Measurements from ENCODE around the gene PARD3B. TPM values are rescaled to one million over a fixed set of nuclear protein-coding genes. Genes with fewer than 3 reads are reported as not detected.
A peak's percentile ranks its signal among the peaks of the same experiment; 100 is the strongest.

The PARD3B gene
- total and polyA plus RNA-seq, 2 experiments from 2014 or later: 4.3 to 8.5 TPM

GRCh38 chr2:205347899-205348298 is 802.6 kb downstream of the PARD3B start:
- H3K27me3 ChIP-seq: no peaks in the 10 kb centered on the region
- peaks cover 2% of the 10 kb centered on the region for H3K4me1 ChIP-seq (ENCODE audit: low read depth)
- no peak overlapping the region for H3K27ac ChIP-seq
- H3K36me3 ChIP-seq: no peaks in the 10 kb centered on the region
- DNase-seq (ENCODE audit: low read depth in 1 of 2, low spot score in 1 of 2): no peak
- no peaks in the 10 kb centered on the region for H3K9me3 ChIP-seq (ENCODE audit: low read depth)
- no peak overlapping the region for H3K4me3 ChIP-seq
- TF ChIP-seq, protein P1, sequence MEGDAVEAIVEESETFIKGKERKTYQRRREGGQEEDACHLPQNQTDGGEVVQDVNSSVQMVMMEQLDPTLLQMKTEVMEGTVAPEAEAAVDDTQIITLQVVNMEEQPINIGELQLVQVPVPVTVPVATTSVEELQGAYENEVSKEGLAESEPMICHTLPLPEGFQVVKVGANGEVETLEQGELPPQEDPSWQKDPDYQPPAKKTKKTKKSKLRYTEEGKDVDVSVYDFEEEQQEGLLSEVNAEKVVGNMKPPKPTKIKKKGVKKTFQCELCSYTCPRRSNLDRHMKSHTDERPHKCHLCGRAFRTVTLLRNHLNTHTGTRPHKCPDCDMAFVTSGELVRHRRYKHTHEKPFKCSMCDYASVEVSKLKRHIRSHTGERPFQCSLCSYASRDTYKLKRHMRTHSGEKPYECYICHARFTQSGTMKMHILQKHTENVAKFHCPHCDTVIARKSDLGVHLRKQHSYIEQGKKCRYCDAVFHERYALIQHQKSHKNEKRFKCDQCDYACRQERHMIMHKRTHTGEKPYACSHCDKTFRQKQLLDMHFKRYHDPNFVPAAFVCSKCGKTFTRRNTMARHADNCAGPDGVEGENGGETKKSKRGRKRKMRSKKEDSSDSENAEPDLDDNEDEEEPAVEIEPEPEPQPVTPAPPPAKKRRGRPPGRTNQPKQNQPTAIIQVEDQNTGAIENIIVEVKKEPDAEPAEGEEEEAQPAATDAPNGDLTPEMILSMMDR (IDR thresholded peaks at IDR 0.05; ENCODE audit: low read depth, low read length): no peak

DNA sequence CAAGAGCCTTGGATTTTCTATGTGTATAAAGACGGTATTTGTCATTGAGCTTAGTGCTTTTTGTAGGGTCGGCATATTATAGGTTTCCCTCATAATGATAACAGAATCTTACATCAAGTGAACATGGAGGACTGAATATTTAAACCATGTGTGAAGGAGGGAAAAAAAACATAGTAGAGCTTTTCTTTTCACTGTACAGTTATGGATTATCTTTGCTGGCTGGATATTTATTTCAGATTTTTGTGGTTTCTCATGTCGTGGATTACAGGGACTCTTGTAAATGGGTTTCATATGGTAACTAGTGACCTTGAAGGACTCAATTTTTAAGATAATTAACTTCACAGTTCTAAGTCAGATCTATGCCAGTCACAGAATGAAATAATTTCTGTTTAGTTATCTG is 806.8 kb downstream of the PARD3B start:
- H3K27ac ChIP-seq: no peak overlapping the region
- no peaks in the 10 kb centered on the region for H3K4me1 ChIP-seq (ENCODE audit: low read depth)
- no peaks in the 10 kb centered on the region for H3K27me3 ChIP-seq
- H3K36me3 ChIP-seq: no peaks in the 10 kb centered on the region
- no peak overlapping the region for H3K4me3 ChIP-seq
- TF ChIP-seq, protein P1 (IDR thresholded peaks at IDR 0.05; ENCODE audit: low read depth, low read length): no peak
- DNase-seq (ENCODE audit: low read depth in 1 of 2, low spot score in 1 of 2): no peak
- no peaks in the 10 kb centered on the region for H3K9me3 ChIP-seq (ENCODE audit: low read depth)

GRCh38 chr2:205352593-205352992 is 807.3 kb downstream of the PARD3B start:
- Histone ChIP-seq H3K36me3 (no peaks in the 10 kb centered on the region), H3K27me3 (no peaks in the 10 kb centered on the region), H3K4me3 (no peak overlapping the region), H3K27ac (no peak overlapping the region), H3K4me1 (ENCODE audit: low read depth) (no peaks in the 10 kb centered on the region), H3K9me3 (ENCODE audit: low read depth) (no peaks in the 10 kb centered on the region)
- peak in 1 of 2 donors; percentile 19 for DNase-seq (ENCODE audit: low read depth in 1 of 2, low spot score in 1 of 2)
- TF ChIP-seq, protein P1 (IDR thresholded peaks at IDR 0.05; ENCODE audit: low read depth, low read length): no peak

- H3K36me3 ChIP-seq: no peaks in the 10 kb centered on the region
- H3K27ac ChIP-seq: no peak overlapping the region
- DNase-seq (ENCODE audit: low read depth in 1 of 2, low spot score in 1 of 2): no peak
- H3K4me1 ChIP-seq (ENCODE audit: low read depth): no peaks in the 10 kb centered on the region
- no peak overlapping the region for H3K4me3 ChIP-seq
- H3K27me3 ChIP-seq: no peaks in the 10 kb centered on the region
- TF ChIP-seq, protein P1 (IDR thresholded peaks at IDR 0.05; ENCODE audit: low read depth, low read length): no peak
- H3K9me3 ChIP-seq (ENCODE audit: low read depth): no peaks in the 10 kb centered on the region
Observed at GRCh38 chr2:205357732-205358131, 812.5 kb downstream of the PARD3B start.

DNA sequence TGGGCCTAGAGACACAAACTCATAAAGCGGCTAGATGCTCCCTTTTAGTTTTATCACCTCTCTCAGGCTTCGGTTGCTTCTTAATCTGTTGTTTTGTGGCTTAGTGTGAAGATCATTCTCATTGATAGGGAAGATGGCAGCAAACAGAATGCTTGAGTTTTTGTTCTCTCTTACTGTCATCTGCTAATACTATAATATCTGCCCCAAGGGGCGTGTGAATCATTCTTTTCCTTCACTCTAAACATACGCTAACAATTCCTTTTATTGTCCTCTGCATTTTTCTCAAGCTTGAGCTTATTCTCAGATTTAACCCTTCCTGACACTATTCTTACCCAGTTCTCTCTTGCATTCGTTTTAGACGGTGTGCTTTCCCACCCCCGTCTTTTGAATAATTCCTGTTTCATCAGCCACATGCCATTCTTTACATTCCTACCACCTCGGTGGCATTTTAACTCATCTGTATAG is 813.1 kb downstream of the PARD3B start:
- DNase-seq (ENCODE audit: low read depth in 1 of 2, low spot score in 1 of 2): peak in 1 of 2 donors; percentile 34
- Histone ChIP-seq H3K36me3 (no peaks in the 10 kb centered on the region), H3K9me3 (ENCODE audit: low read depth) (no peaks in the 10 kb centered on the region), H3K27ac (no peak overlapping the region), H3K27me3 (no peaks in the 10 kb centered on the region), H3K4me3 (no peak overlapping the region), H3K4me1 (ENCODE audit: low read depth) (no peaks in the 10 kb centered on the region)
- TF ChIP-seq, protein P1 (IDR thresholded peaks at IDR 0.05; ENCODE audit: low read depth, low read length): no peak

DNA sequence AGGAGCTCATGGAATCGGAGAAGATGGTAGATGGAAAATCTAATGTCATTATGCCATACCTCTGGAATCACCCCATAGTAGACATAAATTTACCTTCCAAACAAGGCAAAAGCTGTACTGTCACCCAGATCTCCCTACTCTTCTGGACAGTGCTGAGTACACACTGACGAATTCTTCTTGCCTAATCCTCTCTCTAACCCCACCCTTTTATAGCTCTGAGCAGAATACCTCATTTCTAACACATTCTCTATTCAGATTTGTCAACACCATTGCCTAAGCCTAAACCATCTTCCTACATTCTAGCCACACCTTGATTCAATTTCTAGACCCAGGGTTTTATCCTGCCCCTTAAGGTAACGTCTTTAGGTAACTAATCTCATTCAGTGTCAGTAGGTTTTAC is 816.0 kb downstream of the PARD3B start:
- peaks cover 9% of the 10 kb centered on the region for H3K4me1 ChIP-seq (ENCODE audit: low read depth)
- H3K27me3 ChIP-seq: no peaks in the 10 kb centered on the region
- H3K27ac ChIP-seq: no peak overlapping the region
- no peak for DNase-seq (ENCODE audit: low read depth in 1 of 2, low spot score in 1 of 2)
- no peaks in the 10 kb centered on the region for H3K9me3 ChIP-seq (ENCODE audit: low read depth)
- H3K36me3 ChIP-seq: no peaks in the 10 kb centered on the region
- TF ChIP-seq, protein P1 (IDR thresholded peaks at IDR 0.05; ENCODE audit: low read depth, low read length): no peak
- no peak overlapping the region for H3K4me3 ChIP-seq
